Spinal cord (tissue), 10 donors: Measurements from ENCODE around the gene RTN4RL1. TPM values are rescaled to one million over a fixed set of nuclear protein-coding genes. Genes with fewer than 3 reads are reported as not detected.

Source experiments
- DNase-seq, 6 donors: peaks; one replicate each; pipeline versions ENCODE4 v3.0.0 to v3.0.0-alpha.2; 2013 to 2015; ENCODE audit warnings: low spot score in 6 of 6, low read depth in 4 of 6
- H3K27ac ChIP-seq: one replicate; pipeline ENCODE4 v1.5.1; 2013; ENCODE audit warnings: low read depth, low read length, control low read depth
- H3K27me3 ChIP-seq: one replicate; pipeline ENCODE4 v1.6.1; 2013; ENCODE audit warnings: low read length; ENCODE audit not compliant: control insufficient read depth, insufficient read depth
- H3K36me3 ChIP-seq: one replicate; pipeline ENCODE4 v1.6.1; 2013; ENCODE audit warnings: low read length; ENCODE audit not compliant: control insufficient read depth, insufficient read depth
- H3K4me1 ChIP-seq: one replicate; pipeline ENCODE4 v1.6.1; 2013; ENCODE audit warnings: low read length; ENCODE audit not compliant: control insufficient read depth, insufficient read depth
- H3K4me3 ChIP-seq: one replicate; pipeline ENCODE4 v1.5.1; 2013; ENCODE audit warnings: low read depth, low read length, control low read depth
- H3K9me3 ChIP-seq: one replicate; pipeline ENCODE4 v1.6.1; 2013; ENCODE audit warnings: low read length; ENCODE audit not compliant: control insufficient read depth, insufficient read depth
- WGBS: methylation state at CpG from one replicate; pipeline ENCODE4 v1.1.5; 2013; ENCODE audit warnings: missing lambda C conversion rate; ENCODE audit not compliant: insufficient coverage; 5-methylcytosine and 5-hydroxymethylcytosine counted together
- polyA plus RNA-seq, 2 donors: library from polyadenylated mRNA; unstranded; fragments of 120-200 nt; gene quantifications; one replicate each; pipeline ENCODE4 v1.2.1, GENCODE V29; 2013; ENCODE audit not compliant: insufficient read length in 2 of 2
- total RNA-seq, 2 donors: library from RNA; depleted of rRNA in 1 of 2; stranded (reverse); fragments of 120-200 nt in 1 of 2; fragments of >200 nt in 1 of 2; gene quantifications; one replicate each; pipeline versions ENCODE4 v1.2.3 to v1.2.4, GENCODE V29; 2013 to 2014
- donor health status: healthy.

RTN4RL1 gene
- total and polyA plus RNA-seq, 4 donors = 5.6 to 11.6 (median 9.7) TPM

- DNase-seq = no peak
- no peak overlapping the region for H3K4me3 ChIP-seq
- no peaks in the 10 kb centered on the region for H3K27me3 ChIP-seq
- H3K36me3 ChIP-seq = no peaks in the 10 kb centered on the region
- H3K27ac ChIP-seq = no peak overlapping the region
- peaks cover 25% of the 10 kb centered on the region for H3K4me1 ChIP-seq
- no peaks in the 10 kb centered on the region for H3K9me3 ChIP-seq
- 74% methylated on average over 5 of the region's 12 CpGs for WGBS
Measured at GRCh38 chr17:1970843-1971384, 54.2 kb downstream of the RTN4RL1 start.

- no peaks in the 10 kb centered on the region for H3K27me3 ChIP-seq
- 70% methylated on average over 2 of the region's 5 CpGs for WGBS
Measured at GRCh38 chr17:1969712-1970111, 55.4 kb downstream of the RTN4RL1 start.

GRCh38 chr17:1967213-1967612 is 57.9 kb downstream of the RTN4RL1 start:
- no peak overlapping the region for H3K27ac ChIP-seq
- H3K4me1 ChIP-seq = peaks cover 29% of the 10 kb centered on the region
- no peaks in the 10 kb centered on the region for H3K36me3 ChIP-seq
- WGBS = 55% methylated on average over 11 of the region's 11 CpGs
- H3K9me3 ChIP-seq = no peaks in the 10 kb centered on the region
- H3K4me3 ChIP-seq = no peak overlapping the region
- DNase-seq = peak in 1 of 6 donors; percentile 33
- H3K27me3 ChIP-seq = no peaks in the 10 kb centered on the region

More at GRCh38 chr17:1969712-1970111, 55.4 kb downstream of the RTN4RL1 start:
- no peaks in the 10 kb centered on the region for H3K9me3 ChIP-seq
- no peak for DNase-seq
- no peak overlapping the region for H3K27ac ChIP-seq
- H3K36me3 ChIP-seq = no peaks in the 10 kb centered on the region
- H3K4me3 ChIP-seq = no peak overlapping the region
- H3K4me1 ChIP-seq = peaks cover 31% of the 10 kb centered on the region

- Histone ChIP-seq H3K9me3 (no peaks in the 10 kb centered on the region), H3K36me3 (no peaks in the 10 kb centered on the region), H3K27me3 (no peaks in the 10 kb centered on the region), H3K27ac (no peak overlapping the region), H3K4me3 (no peak overlapping the region), H3K4me1 (peaks cover 29% of the 10 kb centered on the region)
- no peak for DNase-seq
- 65% methylated on average over 9 of the region's 12 CpGs for WGBS
Measured at GRCh38 chr17:1966274-1967086, 58.7 kb downstream of the RTN4RL1 start.

- DNase-seq = peak in 2 of 6 donors; percentile 36 to 55
- WGBS = 53% methylated on average over 20 of the region's 21 CpGs
- Histone ChIP-seq H3K4me3 (no peak overlapping the region), H3K27ac (no peak overlapping the region), H3K27me3 (no peaks in the 10 kb centered on the region), H3K36me3 (no peaks in the 10 kb centered on the region), H3K4me1 (peaks cover 36% of the 10 kb centered on the region), H3K9me3 (no peaks in the 10 kb centered on the region)
Measured at GRCh38 chr17:1965556-1966273, 59.4 kb downstream of the RTN4RL1 start.

- H3K9me3 ChIP-seq = no peaks in the 10 kb centered on the region
- H3K4me3 ChIP-seq = no peak overlapping the region
- no peaks in the 10 kb centered on the region for H3K36me3 ChIP-seq
- H3K27ac ChIP-seq = no peak overlapping the region
- peaks cover 38% of the 10 kb centered on the region for H3K4me1 ChIP-seq
- no peak for DNase-seq
- no peaks in the 10 kb centered on the region for H3K27me3 ChIP-seq
- 85% methylated on average over 6 of the region's 7 CpGs for WGBS
Measured at GRCh38 chr17:1963250-1963649, 61.9 kb downstream of the RTN4RL1 start.

GRCh38 chr17:1961189-1961588 is 63.9 kb downstream of the RTN4RL1 start:
- no peaks in the 10 kb centered on the region for H3K27me3 ChIP-seq
- H3K36me3 ChIP-seq = no peaks in the 10 kb centered on the region
- peaks cover 27% of the 10 kb centered on the region for H3K4me1 ChIP-seq
- 43% methylated on average over 12 of the region's 14 CpGs for WGBS
- H3K9me3 ChIP-seq = no peaks in the 10 kb centered on the region
- DNase-seq = peak in 1 of 6 donors; percentile 74
- H3K4me3 ChIP-seq = no peak overlapping the region
- H3K27ac ChIP-seq = peak overlapping the region; percentile 47

- Histone ChIP-seq H3K4me3 (no peak overlapping the region), H3K4me1 (peaks cover 21% of the 10 kb centered on the region), H3K36me3 (no peaks in the 10 kb centered on the region), H3K9me3 (no peaks in the 10 kb centered on the region), H3K27me3 (no peaks in the 10 kb centered on the region), H3K27ac (peak overlapping the region; percentile 61)
- DNase-seq = no peak
- WGBS = 37% methylated on average over 6 of the region's 8 CpGs
Measured at GRCh38 chr17:1960545-1960912, 64.6 kb downstream of the RTN4RL1 start.

GRCh38 chr17:1959871-1960544 is 65.1 kb downstream of the RTN4RL1 start:
- H3K9me3 ChIP-seq = no peaks in the 10 kb centered on the region
- peak overlapping the region; percentile 61 for H3K27ac ChIP-seq
- H3K36me3 ChIP-seq = no peaks in the 10 kb centered on the region
- no peak overlapping the region for H3K4me3 ChIP-seq
- H3K27me3 ChIP-seq = no peaks in the 10 kb centered on the region
- peak in 2 of 6 donors; percentile 20 to 46 for DNase-seq
- 46% methylated on average over 14 of the region's 18 CpGs for WGBS
- H3K4me1 ChIP-seq = peaks cover 19% of the 10 kb centered on the region
